Measurements from ENCODE around the gene BMP6.

DNA sequence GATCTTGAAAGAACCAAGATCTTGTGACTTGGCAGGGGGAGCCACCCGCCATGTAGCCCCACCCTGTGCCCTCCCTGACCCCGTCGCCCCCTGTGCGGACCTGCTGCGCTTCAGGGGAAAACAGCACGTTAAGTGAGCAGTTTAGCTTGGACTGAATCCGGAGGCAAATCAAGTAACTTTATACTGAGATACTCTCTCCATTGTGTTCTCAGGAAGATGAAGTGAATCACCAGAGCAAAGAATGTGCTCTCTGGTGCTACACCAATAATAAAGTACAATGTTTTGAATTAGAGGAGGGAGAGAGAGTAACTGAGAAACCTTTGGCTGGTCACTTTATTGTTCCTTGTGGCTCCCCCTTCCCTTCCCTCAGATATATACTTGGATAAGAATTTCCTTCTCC, 101.2 kb downstream of the BMP6 start:
- TF ChIP-seq CTCF (IDR thresholded peaks at IDR 0.05; ENCODE audit: low read length) (no peak), EZH2 (optimal IDR thresholded peaks at IDR 0.05; ENCODE audit: low read depth, low read length) (no peak), EZH2phosphoT487 (IDR thresholded peaks at IDR 0.05; ENCODE audit: low read length) (no peak)

Measured in MM.1S (cell line).